DMS153 treated with DMSO at 0.1 percent for 48 hours (cell line): ENCODE measurements around the gene GOLGA6L9.
"Not testable (repeated sequence)": the region's sequence is repeated elsewhere in the genome, so short reads cannot be mapped to it uniquely, and the experiment has no call there.

Experiments used
- DNase-seq: peaks from one replicate; lab custom pipeline; 2025; ENCODE audit not compliant: unreplicated experiment; lab: John Stamatoyannopoulos, UW

GOLGA6L9 gene

GRCh38 chr15:82465629-82466028, 36.0 kb downstream of the GOLGA6L9 start:
- not testable (repeated sequence) for DNase-seq

- not testable (repeated sequence) for DNase-seq
These were observed 38.6 kb downstream of the GOLGA6L9 start for GRCh38 chr15:82468205-82468604.

- not testable (repeated sequence) for DNase-seq
These were observed 39.8 kb downstream of the GOLGA6L9 start for GRCh38 chr15:82469381-82469780.

- not testable (repeated sequence) for DNase-seq
These were observed 42.8 kb downstream of the GOLGA6L9 start for GRCh38 chr15:82472269-82472982.

- DNase-seq = not testable (repeated sequence)
These were observed 45.1 kb downstream of the GOLGA6L9 start for GRCh38 chr15:82474596-82475325.

GRCh38 chr15:82475345-82475967, 45.8 kb downstream of the GOLGA6L9 start:
- not testable (repeated sequence) for DNase-seq

DNA sequence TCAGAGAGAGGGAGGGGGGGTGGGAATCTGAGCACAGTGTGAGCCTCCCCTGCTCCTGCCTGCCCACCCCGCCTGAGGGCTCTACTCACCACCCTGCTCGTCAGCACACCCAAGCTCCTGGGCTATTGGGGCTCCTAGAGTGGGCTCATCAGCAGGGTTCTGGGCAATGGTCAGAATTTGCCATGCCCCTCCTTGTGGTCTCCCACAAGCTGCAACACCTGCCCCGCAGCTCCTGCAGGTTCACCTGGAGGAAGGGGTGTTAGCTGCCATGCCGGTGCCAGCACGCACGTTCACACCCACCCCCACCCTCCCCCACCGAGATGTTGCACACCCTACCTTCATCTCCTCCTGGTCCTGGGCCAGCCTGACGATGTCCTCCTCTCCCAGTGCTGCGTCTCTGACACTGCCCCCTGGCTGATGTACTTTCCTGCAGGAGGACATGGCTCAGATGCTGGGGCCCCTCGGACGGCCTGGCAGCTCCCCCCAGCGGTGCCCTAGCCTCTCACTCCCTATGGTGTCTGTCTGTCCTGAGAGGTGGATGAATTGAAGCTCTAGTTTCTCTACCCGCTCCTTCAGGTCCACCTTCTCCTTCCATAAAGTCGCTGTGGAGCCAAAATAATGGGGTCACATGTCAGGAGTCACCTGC, 47.2 kb downstream of the GOLGA6L9 start:
- DNase-seq = not testable (repeated sequence)

DNA sequence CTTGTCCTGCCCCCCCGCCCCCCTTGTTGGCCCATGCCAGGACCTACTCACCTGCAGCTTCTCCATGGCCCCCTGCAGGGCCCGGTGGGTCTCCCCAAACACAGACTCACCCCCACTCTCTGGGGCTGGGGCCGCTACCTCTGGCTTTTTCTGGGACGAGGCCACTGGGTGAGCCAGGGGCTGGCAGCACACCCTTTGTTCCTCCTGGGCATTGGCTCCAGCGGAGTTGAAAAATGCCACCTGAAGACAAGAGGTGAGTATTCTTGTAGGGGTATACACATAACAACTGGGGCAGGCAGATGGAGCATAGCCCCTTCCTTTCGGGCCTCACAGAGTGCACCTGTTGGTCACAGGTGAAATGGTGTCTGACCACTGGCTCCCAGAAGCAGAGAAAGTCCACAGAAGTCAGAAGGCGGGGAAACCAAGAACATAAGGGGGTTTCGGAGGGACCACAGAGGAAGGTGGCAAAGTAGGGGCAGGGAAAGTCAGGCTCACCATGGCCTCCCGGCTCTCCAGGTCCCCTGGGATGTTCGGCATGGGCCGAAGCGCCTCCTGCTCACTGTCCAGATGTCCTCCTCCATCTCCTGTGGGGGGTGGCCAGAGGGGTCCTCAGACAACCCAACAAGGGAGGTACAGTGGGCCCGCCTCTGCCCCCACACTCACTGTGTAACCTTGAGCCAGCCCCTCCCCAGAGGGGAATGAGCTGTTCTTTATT, 47.9 kb downstream of the GOLGA6L9 start:
- DNase-seq = not testable (repeated sequence)
